Astrocyte (in vitro differentiated cells and primary cell): Measurements from ENCODE around the gene SPATA18. TPM values are rescaled to one million over a fixed set of nuclear protein-coding genes. Genes with fewer than 3 reads are reported as not detected.

Experiments
- DNase-seq: peaks from one replicate; pipeline ENCODE4 v3.0.0-alpha.2; 2010; ENCODE audit warnings: low read depth
- FAIRE-seq: peaks from 2 replicates; lab custom pipeline; 2011; peaks lifted over from hg19 to GRCh38; lab: Jason Lieb, UNC
- H2AFZ ChIP-seq: 2 replicates; pipeline ENCODE4 v1.6.0; 2012; ENCODE audit warnings: low read depth, low read length, inconsistent platforms
- H3K27ac ChIP-seq: 2 replicates; pipeline ENCODE4 v1.5.1; 2011; ENCODE audit warnings: low read depth, low read length, inconsistent platforms
- H3K27me3 ChIP-seq: 2 replicates; pipeline ENCODE4 v1.6.0; 2011; ENCODE audit warnings: low read length, inconsistent platforms; ENCODE audit not compliant: insufficient read depth
- H3K36me3 ChIP-seq: 2 replicates; pipeline ENCODE4 v1.5.1; 2011; ENCODE audit warnings: low read length, inconsistent platforms; ENCODE audit not compliant: insufficient read depth
- H3K4me1 ChIP-seq: 2 replicates; pipeline ENCODE4 v1.5.1; 2011; ENCODE audit warnings: low read length, inconsistent platforms; ENCODE audit not compliant: insufficient read depth
- H3K4me2 ChIP-seq: 2 replicates; pipeline ENCODE4 v1.6.0; 2012; ENCODE audit warnings: low read length, inconsistent platforms
- H3K4me3 ChIP-seq: 2 replicates; pipeline ENCODE4 v1.5.1; 2011; ENCODE audit warnings: low read depth, mild to moderate bottlenecking, low read length, inconsistent platforms; ENCODE audit not compliant: insufficient read depth
- H3K79me2 ChIP-seq: 2 replicates; pipeline ENCODE4 v1.6.0; 2012; ENCODE audit warnings: mild to moderate bottlenecking, low read length, inconsistent platforms; ENCODE audit not compliant: insufficient read depth
- H3K9ac ChIP-seq: 2 replicates; pipeline ENCODE4 v1.6.0; 2012; ENCODE audit warnings: mild to moderate bottlenecking, low read length, inconsistent platforms
- H3K9me3 ChIP-seq: 2 replicates; pipeline ENCODE4 v1.5.1; 2012; ENCODE audit warnings: low read depth, mild to moderate bottlenecking, low read length, inconsistent platforms; ENCODE audit not compliant: insufficient read depth
- H4K20me1 ChIP-seq: 2 replicates; pipeline ENCODE4 v1.6.0; 2012; ENCODE audit warnings: low read length, inconsistent platforms; ENCODE audit not compliant: insufficient read depth
- H3K27ac Mint-ChIP-seq: one replicate; pipeline ENCODE4 v1.8.0; 2021; ENCODE audit warnings: mild to moderate bottlenecking, mixed read lengths; ENCODE audit not compliant: unreplicated experiment
- H3K27me3 Mint-ChIP-seq: one replicate; pipeline ENCODE4 v1.8.0; 2021; ENCODE audit warnings: low read depth, mixed read lengths; ENCODE audit not compliant: unreplicated experiment
- H3K36me3 Mint-ChIP-seq: one replicate; pipeline ENCODE4 v1.8.0; 2021; ENCODE audit warnings: low read depth, mixed read lengths; ENCODE audit not compliant: unreplicated experiment
- H3K4me1 Mint-ChIP-seq: one replicate; pipeline ENCODE4 v1.8.0; 2021; ENCODE audit warnings: low read depth, mixed read lengths; ENCODE audit not compliant: unreplicated experiment
- H3K4me3 Mint-ChIP-seq: one replicate; pipeline ENCODE4 v1.8.0; 2021; ENCODE audit warnings: mild to moderate bottlenecking, moderate library complexity, mixed read lengths; ENCODE audit not compliant: unreplicated experiment
- H3K9me3 Mint-ChIP-seq: one replicate; pipeline ENCODE4 v1.8.0; 2021; ENCODE audit warnings: mild to moderate bottlenecking, mixed read lengths; ENCODE audit not compliant: unreplicated experiment
- EZH2 ChIP-seq: IDR thresholded peaks from 2 replicates; pipeline ENCODE4 v1.6.1; 2012; ENCODE audit warnings: mild to moderate bottlenecking, low read length, inconsistent platforms; ENCODE audit not compliant: insufficient read depth
- total RNA-seq: library from RNA; stranded (reverse); gene quantifications from 2 replicates; pipeline ENCODE4 v1.2.1, GENCODE V29; 2021
- TF ChIP-seq, protein P1 (sequence below): IDR thresholded peaks from 2 replicates; pipeline ENCODE4 v1.5.1; 2011; ENCODE audit warnings: low read depth, mild to moderate bottlenecking, inconsistent platforms, low read length, moderate library complexity; ENCODE audit not compliant: insufficient read depth

SPATA18 gene
- total RNA-seq, 1 donor from 2014 or later: 20.7 TPM

DNA sequence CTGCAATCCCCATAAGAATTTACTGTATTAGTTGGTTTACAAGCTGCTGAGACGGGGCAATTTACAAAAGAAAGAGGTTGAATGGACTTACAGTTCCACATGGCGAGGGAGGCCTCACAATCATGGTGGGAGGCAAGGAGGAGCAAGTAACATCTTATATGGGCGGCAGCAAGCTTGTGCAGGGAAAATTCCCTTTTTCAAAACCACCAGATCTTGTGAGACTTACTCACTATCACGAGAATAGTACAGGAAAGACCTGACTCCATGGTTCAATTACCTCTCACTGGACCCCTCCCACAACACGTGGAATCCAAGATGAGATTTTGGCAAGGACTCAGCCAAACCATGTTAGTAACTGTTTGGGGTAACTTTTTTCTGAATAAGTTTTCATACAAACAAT, 1.8 kb upstream of the SPATA18 start:
- Histone ChIP-seq H2AFZ (no peak overlapping the region), H4K20me1 (no peaks in the 10 kb centered on the region), H3K9me3 (no peaks in the 10 kb centered on the region), H3K4me2 (no peak overlapping the region), H3K4me3 (no peak overlapping the region), H3K36me3 (no peaks in the 10 kb centered on the region), H3K27ac (no peak overlapping the region), H3K4me1 (peaks cover 7% of the 10 kb centered on the region), H3K79me2 (no peaks in the 10 kb centered on the region), H3K27me3 (no peaks in the 10 kb centered on the region), H3K9ac (no peak overlapping the region)
- no peak overlapping the region for H3K27ac Mint-ChIP-seq
- no peak for TF ChIP-seq EZH2
- TF ChIP-seq, protein P1, sequence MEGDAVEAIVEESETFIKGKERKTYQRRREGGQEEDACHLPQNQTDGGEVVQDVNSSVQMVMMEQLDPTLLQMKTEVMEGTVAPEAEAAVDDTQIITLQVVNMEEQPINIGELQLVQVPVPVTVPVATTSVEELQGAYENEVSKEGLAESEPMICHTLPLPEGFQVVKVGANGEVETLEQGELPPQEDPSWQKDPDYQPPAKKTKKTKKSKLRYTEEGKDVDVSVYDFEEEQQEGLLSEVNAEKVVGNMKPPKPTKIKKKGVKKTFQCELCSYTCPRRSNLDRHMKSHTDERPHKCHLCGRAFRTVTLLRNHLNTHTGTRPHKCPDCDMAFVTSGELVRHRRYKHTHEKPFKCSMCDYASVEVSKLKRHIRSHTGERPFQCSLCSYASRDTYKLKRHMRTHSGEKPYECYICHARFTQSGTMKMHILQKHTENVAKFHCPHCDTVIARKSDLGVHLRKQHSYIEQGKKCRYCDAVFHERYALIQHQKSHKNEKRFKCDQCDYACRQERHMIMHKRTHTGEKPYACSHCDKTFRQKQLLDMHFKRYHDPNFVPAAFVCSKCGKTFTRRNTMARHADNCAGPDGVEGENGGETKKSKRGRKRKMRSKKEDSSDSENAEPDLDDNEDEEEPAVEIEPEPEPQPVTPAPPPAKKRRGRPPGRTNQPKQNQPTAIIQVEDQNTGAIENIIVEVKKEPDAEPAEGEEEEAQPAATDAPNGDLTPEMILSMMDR: no peak
- no peaks in the 10 kb centered on the region for H3K27me3 Mint-ChIP-seq
- H3K36me3 Mint-ChIP-seq: no peaks in the 10 kb centered on the region
- H3K4me3 Mint-ChIP-seq: no peak overlapping the region
- H3K4me1 Mint-ChIP-seq: peaks cover 10% of the 10 kb centered on the region
- no peak for FAIRE-seq
- peaks cover 2% of the 10 kb centered on the region for H3K9me3 Mint-ChIP-seq
- no peak for DNase-seq

DNA sequence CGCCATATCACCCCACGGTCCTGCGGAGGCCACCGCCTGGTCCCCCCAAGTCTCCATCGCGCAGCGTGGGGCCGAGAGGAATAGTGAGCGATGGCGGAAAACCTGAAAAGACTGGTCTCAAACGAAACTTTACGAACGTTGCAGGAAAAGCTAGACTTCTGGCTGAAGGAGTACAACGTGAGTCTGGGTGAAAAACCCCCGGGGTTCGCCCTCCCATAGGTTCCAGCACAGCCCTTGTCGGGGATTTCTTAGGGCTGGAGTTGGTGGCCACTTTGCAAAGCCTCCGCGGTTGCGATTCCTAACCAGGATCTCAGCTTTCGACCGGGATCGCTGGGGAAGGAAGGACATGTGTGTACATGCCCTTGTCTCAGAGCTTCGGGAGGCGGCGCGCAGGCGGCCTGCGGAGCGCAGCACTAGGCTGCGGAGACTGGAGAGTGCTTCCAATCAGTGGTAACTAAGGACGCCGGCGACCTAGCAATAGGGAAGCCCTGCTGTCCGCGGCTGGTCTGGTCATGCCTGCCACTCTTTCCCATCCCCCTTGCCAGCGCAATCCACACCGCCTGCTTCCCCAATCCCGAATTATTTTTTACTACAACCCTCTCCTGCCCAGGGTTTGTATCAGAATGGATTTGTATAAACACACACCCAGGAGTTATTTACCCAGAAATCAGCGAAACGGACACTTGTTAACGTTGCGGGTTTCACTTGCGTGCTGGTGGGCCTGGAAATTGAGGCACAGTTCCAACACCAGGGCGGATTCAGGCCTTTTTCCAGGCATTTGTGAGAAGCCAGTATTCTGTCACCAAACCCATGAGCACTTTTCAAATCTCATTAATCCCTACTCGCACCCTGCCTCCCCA, 741 bp downstream of the SPATA18 start:
- H3K9me3 ChIP-seq: no peaks in the 10 kb centered on the region
- Mint-ChIP-seq H3K27me3 (no peaks in the 10 kb centered on the region), H3K36me3 (no peaks in the 10 kb centered on the region), H3K4me1 (peaks cover 14% of the 10 kb centered on the region), H3K4me3 (peak overlapping the region; percentile 95), H3K27ac (peak overlapping the region; percentile 95), H3K9me3 (peaks cover 2% of the 10 kb centered on the region)
- no peaks in the 10 kb centered on the region for H3K27me3 ChIP-seq
- H3K4me1 ChIP-seq: peaks cover 7% of the 10 kb centered on the region
- peak overlapping the region; percentile 96 for H2AFZ ChIP-seq
- no peaks in the 10 kb centered on the region for H4K20me1 ChIP-seq
- DNase-seq: peak; percentile 88
- no peaks in the 10 kb centered on the region for H3K79me2 ChIP-seq
- no peaks in the 10 kb centered on the region for H3K36me3 ChIP-seq
- peak overlapping the region; percentile 100 for H3K4me2 ChIP-seq
- peak overlapping the region; percentile 86 for H3K9ac ChIP-seq
- TF ChIP-seq, protein P1: no peak
- TF ChIP-seq EZH2: no peak
- H3K27ac ChIP-seq: peak overlapping the region; percentile 76
- FAIRE-seq: peak; percentile 69
- peak overlapping the region; percentile 82 for H3K4me3 ChIP-seq

DNA sequence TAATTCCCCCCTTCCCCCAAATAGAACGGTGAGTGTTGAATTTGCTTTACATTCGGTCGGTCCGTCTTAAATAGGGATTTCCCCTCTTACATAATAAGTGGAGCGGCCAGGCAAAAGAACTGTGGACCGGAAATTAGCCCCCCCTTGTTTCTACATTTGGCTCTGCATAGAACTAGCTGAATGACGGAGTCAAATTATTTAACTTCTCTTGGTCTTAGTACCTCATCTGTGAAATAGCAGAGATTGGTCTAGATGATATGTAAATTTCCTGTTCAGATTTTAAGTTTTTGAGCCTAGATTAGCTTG, 1.3 kb downstream of the SPATA18 start:
- H3K9me3 Mint-ChIP-seq: no peaks in the 10 kb centered on the region
- Histone ChIP-seq H3K4me2 (peak overlapping the region; percentile 100), H3K27me3 (no peaks in the 10 kb centered on the region), H3K79me2 (no peaks in the 10 kb centered on the region), H3K9ac (peak overlapping the region; percentile 49), H3K9me3 (no peaks in the 10 kb centered on the region), H3K4me1 (peaks cover 7% of the 10 kb centered on the region), H3K4me3 (peak overlapping the region; percentile 82), H2AFZ (peak overlapping the region; percentile 96), H3K36me3 (no peaks in the 10 kb centered on the region), H3K27ac (no peak overlapping the region), H4K20me1 (no peaks in the 10 kb centered on the region)
- FAIRE-seq: no peak
- H3K27me3 Mint-ChIP-seq: no peaks in the 10 kb centered on the region
- DNase-seq: peak; percentile 49
- no peak for TF ChIP-seq EZH2
- TF ChIP-seq, protein P1: no peak
- no peaks in the 10 kb centered on the region for H3K36me3 Mint-ChIP-seq
- H3K4me3 Mint-ChIP-seq: peak overlapping the region; percentile 95
- H3K27ac Mint-ChIP-seq: peak overlapping the region; percentile 95
- H3K4me1 Mint-ChIP-seq: peaks cover 14% of the 10 kb centered on the region
